Cardiac septum (tissue), 1 donor: ENCODE data around the gene PTGDS. TPM values are rescaled to one million over a fixed set of nuclear protein-coding genes. Genes with fewer than 3 reads are reported as not detected.

Experiments
- DNase-seq: peaks from one replicate; pipeline ENCODE4 v3.0.0-alpha.2; 2020; ENCODE audit warnings: low spot score
- intact Hi-C: fragments of 100-400 bp; cut with DNase I; formaldehyde crosslinking; loops from one replicate; pipeline ENCODE4 v1.14.0; 2022
- total RNA-seq: library from RNA; stranded (reverse); fragmentation: NEBNext Ultra II Directional; extraction: Animal tissue kit (Norgen Biotek cat#: 25700); gene quantifications from one replicate; pipeline ENCODE4 v1.2.1, GENCODE V29; 2021
- donor health status: DM: no; HTN: no; CAD: no.

The PTGDS gene
- total RNA-seq, 1 donor from 2014 or later: 1,323 TPM

DNA sequence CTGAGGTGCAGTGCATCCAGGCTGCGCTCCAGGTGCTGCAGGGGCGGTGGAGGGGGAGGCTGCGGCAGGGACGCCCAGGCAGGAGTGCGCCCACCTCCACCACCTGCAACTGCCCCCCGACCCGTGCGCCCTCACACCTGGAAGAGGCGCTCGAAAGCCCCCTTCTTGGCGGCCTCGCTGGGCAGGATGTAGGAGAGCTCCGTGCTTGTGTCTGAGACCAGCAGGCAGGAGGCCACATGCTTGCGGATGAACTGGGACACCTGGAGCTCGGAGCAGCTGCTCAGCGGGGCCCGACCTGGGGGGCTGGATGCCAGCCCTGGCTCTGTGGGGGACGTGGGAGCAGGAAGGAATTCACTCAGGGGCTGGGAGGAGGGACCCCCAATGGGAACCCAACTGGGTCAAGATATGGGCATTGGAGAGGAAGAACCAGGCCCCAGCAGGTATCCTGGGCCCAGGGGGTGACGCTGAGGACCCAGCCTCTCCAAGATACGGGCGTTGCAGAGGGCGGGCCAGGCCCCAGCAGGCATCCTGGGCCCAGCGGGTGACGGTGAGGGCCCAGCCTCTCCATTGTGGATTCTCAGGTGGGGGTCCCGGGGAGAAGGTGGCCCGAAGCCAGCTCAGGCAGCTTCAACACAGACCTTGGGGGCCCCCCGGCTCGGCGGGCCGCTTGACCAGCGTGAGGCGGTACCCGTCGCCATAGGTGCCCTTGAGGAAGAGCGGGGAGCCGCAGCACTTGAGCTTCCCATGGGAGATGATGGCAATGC is 37.7 kb downstream of the PTGDS start:
- intact Hi-C loops: no loop called here
- DNase-seq: no peak

GRCh38 chr9:137015540-137015930 is 38.2 kb downstream of the PTGDS start:
- intact Hi-C loops: no loop called here
- no peak for DNase-seq

DNA sequence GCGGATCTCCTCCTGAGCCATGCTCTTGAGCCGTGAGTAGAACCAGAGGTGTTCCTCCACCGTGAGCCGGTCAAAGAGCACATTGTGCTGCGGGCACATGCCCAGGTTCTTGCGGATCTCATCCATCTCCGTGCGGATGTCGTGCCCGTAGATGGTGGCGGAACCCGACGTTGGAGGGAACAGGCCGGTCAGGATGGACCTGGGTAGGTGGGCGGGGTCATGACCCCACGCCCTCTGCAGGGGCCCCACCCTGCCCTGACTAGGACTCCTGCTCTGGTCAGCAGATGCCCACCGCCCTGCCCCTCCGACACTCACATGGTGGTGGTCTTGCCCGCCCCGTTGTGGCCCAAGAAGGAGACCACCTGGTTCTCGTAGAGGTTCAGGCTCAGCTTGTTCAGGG is 38.7 kb downstream of the PTGDS start:
- intact Hi-C loops: no loop called here
- DNase-seq: no peak

- intact Hi-C loops: no loop called here
- no peak for DNase-seq
These were observed 39.1 kb downstream of the PTGDS start for GRCh38 chr9:137016436-137016835.

DNA sequence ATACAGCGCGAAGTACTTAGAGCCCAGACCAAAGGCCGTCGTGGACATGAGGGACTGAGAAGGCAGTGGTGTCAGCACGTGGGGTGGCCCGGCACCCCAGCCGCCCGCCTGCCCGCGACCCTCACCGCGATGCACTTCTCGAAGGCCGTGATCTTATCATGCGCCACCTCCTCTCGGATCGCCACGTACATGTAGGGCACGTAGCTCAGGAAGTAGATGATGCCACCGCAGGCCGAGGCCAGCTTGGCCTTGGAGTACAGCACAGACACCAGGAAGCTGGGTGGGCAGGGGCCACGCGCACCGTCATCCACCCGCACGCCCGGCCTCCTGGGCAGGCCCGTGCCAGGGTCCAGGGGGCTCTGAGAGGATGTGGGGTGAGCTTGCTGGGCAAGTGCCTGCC is 39.8 kb downstream of the PTGDS start:
- DNase-seq: no peak
- intact Hi-C loops: no loop called here

- intact Hi-C loops: no loop called here
- no peak for DNase-seq
These were observed 40.6 kb downstream of the PTGDS start for GRCh38 chr9:137017791-137018497.

- intact Hi-C loops: no loop called here
- DNase-seq: no peak
These were observed 41.7 kb downstream of the PTGDS start for GRCh38 chr9:137018761-137019559.

- intact Hi-C loops: no loop called here
- DNase-seq: no peak
These were observed 42.8 kb downstream of the PTGDS start for GRCh38 chr9:137019891-137020683.

DNA sequence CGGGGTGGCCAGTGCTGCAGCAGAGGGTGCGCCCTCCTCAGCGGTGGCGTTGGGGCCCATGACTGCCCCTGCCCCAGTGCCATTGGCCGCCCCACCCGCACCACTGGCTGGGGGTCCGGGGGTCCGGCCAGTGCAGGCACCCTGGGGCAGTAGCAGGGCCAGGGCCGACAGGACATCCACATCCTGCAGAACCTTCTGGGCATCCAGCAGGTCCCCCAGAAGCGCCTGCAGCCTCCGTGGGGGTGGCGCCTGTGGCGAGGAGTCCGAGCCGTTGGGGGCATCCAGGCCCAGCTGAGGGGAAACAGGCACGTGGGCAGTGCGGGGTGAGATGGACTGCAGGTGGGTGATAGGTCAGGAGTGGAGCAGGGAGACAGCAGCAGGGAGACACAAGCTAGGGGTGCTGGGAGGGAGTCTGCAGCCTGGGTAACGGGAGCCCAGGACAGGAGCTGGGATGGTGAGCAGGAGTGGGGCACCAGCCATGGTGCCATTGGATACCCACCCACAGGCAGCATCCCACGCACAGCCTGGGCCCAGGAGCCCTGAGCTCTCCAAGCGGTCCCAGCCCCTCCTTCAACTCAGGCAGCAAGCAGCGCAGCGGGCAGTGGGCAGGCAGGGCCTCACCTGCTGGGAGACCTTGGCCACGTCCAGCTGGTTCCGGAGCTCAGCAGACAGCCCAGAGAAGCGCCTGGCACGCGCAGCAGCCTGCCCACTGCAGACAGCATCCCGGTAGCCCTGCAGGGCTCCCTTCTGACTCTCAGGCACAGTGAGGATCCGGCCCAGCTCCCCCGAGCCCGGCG is 43.7 kb downstream of the PTGDS start:
- DNase-seq: no peak
- intact Hi-C loops: no loop called here

- intact Hi-C loops: no loop called here
- no peak for DNase-seq
These were observed 44.3 kb downstream of the PTGDS start for GRCh38 chr9:137021568-137021978.

DNA sequence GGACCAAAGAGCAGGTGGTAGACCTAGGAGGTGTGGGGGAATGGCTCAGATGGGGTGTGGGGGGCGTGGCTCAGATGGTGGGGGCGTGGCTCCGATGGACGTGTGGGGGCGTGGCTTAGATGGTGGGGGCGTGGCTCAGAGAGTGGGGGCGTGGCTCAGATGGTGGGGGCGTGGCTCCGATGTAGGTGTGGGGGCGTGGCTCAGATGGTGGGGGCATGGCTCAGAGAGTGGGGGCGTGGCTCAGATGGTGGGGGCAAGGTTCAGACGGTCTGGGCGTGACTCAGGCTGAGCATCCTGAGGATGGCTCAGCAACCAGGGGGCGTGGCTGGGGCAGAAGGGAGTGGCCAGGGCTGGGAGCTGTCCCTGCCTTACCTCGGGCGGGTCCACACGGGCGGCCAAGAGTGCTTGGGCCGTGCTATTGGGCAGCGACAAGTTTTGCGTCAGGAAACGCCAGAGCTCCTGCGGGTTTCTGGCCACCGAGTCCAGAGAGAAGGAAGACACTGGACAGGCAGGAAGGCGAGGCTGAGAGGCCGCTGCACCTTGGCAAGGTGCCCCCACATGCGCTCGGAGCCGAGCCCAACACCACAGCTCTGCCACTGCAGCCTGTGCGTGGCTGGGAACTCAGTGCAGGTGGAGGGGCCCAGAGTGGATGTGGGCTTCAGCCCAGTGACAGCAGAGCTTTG is 44.8 kb downstream of the PTGDS start:
- DNase-seq: no peak

DNA sequence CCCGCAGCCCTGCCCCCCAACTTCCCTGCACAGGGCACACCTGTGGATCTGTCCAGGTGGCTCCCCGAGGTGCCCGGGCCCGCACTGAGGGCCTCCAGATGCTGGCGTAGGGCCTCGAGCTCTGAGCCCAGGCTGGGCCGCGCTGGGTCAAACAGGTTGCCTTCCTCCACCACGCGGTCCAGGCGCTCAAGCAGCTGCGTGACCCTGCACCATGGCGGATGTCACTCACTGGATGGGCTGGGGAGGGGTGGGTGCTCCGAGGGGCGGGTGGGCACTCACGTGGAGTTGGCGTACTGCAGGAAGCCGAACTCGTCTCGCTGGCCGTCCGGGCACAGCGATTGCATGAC is 45.3 kb downstream of the PTGDS start:
- DNase-seq: no peak
- intact Hi-C loops: no loop called here

More for the DNA sequence above, 44.8 kb downstream of the PTGDS start:
- intact Hi-C loops: no loop called here

DNA sequence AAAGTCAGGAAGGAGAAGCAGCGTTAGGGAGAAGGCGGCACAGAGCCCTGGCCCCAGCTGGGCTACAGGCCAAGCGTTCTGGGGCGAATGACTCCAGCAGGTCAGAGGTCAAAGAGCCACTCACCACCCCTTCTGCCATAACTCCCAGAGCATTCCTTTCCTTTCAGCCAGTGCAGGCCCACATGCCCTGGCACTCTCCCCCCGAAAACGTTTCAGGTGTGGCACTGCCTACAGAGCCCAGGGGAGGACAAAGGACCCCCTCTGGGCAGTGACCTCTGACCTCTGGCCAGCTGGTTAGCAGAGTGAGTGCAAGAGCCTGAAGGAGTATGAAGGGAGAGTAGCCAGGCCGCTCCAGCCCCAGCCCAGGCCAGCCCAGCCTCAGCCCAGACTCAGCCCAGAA is 45.9 kb downstream of the PTGDS start:
- intact Hi-C loops: no loop called here
- no peak for DNase-seq

DNA sequence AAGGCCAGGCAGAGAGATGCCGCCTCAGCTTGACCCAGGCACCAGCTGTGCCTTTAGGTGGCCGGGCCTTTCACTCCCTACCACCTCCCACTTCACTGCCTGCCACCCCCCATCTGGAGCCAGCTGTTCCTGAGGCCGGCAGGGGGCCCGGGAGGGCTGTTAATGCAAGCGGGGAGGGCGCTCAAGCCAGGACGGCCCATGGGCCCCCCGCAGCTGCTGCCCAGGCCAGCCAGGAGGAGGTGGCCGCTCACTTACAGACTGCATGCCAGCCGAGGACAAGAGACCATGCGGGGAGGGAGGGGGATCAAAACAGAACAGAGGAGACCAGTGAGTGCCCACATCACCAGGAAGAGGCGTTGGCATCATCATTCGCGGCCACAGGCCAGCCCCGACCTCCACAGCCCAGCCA is 46.3 kb downstream of the PTGDS start:
- no peak for DNase-seq
- intact Hi-C loops: no loop called here

DNA sequence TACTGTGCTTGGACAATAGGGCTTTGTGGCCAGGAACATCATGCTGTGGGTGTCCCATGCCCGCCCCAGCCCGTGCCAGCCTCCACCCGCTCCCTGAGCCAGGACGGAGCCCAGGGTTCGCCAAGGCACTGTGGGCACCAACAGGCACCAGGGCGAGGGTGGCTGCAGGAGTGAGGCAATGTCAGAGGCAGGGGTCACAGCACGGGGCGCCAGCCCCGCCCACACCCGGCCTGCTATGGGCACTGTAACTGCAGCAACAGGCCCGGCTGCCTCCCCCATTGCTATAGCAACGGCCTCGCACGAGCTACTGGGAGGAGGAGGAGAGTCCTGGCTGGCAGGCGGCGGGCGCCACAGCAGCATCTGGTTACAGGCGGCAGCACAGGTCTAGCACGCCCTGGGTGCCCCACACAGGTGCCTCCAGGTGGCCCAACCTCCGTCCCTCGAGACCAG is 48.2 kb downstream of the PTGDS start:
- DNase-seq: no peak
- intact Hi-C loops: loop anchor here (5.0 kb wide), 1 partner anchor 183 kb away; the partner anchor contains the start of gene AJM1

GRCh38 chr9:137026384-137026783 is 49.1 kb downstream of the PTGDS start:
- intact Hi-C loops: loop anchor here (5.0 kb wide), 1 partner anchor 184 kb away; the partner anchor contains the start of gene AJM1
- no peak for DNase-seq

DNA sequence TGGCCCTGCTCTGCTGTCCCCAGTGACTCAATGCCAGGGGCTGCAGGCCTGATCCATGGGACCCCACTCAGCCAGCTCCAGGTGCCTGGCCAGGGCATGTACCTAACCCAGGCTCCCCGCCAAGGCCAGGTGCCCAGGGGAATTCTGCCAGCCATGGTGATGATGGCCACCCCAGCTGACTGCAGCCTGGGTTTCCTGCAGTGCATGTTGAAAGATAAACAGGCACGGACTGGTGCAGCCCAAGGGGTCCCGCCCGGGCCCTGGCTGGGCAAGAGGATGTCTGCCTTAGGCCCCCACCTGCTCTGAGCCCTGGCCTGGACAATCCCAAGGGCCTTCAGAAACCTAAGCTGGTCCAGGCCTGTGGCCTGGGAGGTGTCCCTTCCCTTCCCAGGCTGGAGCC is 49.5 kb downstream of the PTGDS start:
- no peak for DNase-seq
- intact Hi-C loops: loop anchor here (5.0 kb wide), 1 partner anchor 185 kb away; the partner anchor contains the start of gene AJM1
